Germinal center (tissue), 1 donor: Measurements from ENCODE around the gene TLCD3A.
"Not testable (repeated sequence)": the region's sequence is repeated elsewhere in the genome, so short reads cannot be mapped to it uniquely, and the experiment has no call there.

Source experiments
- DNase-seq: peaks from one replicate; pipeline ENCODE4 v3.0.0; 2012; ENCODE audit warnings: mixed read lengths, low spot score

Gene TLCD3A

DNA sequence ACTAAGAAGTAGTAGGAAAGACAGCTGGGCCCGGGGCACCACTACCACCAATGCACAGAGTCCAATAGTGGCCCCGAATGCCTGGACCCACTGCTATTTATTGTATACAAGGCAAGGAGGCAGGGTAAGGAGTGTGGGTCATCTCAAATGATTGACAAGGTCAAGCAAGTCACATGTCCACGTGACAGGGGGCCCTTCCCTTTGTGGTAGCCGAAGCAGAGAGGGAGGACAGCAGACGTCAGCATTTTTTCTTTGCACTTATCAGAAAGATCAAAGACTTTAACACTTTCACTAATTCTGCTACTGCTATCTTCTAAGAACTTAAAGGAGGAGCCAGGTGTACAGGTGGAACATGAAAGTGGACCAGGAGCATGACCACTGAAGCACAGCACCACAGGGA lies 24.3 kb upstream of the TLCD3A start:
- DNase-seq: no peak

DNA sequence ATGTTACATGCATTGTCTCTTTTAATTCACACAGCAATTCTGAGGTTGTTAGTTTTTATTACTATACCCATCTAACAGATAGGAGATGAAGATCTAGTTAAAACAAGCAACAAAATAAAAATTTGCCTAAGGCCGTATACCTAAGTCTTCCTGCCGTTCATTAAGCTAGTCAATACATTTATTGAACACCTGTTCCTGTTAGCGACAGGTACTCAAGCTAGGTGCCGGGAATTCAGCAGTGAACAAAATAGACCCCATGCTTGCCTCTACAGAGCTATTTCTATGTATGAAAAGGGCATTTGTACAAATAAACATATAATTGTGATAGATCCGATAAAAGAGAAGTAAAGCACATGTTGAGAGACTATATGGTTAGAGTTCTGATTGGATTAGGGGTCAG lies 14.3 kb upstream of the TLCD3A start:
- DNase-seq: no peak

DNA sequence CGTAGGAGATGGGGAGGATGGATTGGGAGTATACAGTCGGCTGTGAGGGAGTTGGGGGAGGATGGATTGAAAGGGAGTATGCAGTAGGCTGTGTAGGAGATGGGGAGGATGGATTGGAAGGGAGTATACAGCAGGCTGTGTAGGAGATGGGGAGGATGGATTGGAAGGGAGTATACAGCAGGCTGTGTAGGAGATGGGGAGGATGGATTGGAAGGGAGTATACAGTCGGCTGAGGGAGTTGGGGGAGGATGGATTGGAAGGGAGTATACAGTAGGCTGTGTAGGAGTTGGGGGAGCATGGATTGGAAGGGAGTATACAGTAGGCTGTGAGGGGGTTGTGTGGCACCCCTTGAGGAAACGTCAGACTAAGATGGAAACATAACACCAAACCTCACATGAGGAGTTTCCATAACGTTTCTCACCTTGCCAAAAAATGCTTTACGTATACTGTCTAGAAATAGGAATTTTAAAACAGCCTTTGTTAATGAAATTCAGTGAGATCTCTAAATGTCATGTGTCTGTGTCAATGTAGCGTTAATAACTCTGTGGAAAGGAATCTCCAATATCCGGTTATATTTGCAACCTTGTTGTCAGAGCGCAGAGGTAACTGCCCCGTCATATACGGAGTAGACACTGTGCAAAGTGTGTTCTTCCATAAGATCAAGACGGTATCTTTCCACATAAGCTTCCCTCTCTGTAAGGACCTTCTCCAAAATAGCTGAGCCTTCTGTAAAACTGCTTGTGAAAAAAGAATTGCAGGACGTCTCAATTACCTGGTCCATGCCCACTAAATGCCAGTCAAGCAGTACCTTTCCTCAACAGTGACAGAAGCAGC lies 11.5 kb upstream of the TLCD3A start:
- DNase-seq: no peak

DNA sequence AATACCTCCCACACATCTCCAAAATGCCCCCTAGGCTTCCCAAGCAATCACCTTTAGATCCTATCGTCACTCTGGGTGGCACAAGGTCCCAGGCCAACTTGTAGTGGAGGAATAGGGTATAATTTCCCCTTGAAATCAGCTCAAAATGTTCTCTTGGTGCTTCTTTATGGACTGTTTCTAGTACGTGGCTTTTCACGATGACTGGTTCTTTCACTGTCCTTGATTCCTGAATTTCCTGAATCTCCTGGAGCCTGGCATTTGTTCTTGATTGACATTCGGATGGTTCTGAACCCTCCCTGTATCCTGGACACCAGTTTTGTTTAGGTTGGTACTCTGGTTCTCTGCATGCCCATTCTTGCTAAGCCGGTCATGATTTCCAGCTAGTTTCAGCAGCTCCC lies 10.9 kb upstream of the TLCD3A start:
- DNase-seq: no peak

DNA sequence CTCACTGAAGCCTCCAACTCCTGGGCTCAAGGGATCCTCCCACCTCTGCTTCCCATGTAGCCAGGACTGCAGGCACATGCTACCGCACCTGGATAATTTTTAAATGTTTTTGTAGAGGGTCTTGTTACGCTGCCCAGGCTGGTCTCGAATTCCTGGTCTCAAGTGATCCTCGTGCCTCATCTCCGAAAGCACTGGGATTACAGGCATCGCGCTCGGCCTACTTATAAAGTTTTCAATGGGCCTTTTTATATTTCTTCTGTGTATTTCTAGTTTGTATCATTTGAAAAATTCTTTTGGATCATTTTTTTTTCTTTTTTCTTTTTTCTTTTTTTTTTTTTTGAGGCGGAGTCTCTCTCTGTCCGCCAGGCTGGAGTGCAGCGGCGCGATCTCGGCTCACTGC lies 7.3 kb upstream of the TLCD3A start:
- DNase-seq: no peak

DNA sequence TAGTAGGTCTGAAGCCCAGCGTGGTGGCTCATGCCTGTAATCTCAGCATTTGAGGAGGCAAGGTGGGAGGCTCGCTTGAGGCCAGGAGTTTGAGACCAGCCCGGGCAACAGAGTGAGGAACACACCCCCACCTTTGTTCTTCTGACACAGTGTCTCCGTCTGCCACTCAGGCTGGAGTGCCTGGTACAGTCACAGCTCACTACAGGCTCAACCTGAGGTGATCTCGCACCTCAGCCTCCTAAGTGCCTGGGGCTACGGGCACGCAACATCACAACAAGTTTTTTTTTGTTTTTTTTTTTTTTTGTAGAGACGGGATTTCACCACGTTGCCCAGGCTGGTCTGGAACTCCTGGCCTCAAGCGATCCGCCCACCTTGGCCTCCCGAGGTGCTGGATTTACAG lies 6.7 kb upstream of the TLCD3A start:
- no peak for DNase-seq

DNA sequence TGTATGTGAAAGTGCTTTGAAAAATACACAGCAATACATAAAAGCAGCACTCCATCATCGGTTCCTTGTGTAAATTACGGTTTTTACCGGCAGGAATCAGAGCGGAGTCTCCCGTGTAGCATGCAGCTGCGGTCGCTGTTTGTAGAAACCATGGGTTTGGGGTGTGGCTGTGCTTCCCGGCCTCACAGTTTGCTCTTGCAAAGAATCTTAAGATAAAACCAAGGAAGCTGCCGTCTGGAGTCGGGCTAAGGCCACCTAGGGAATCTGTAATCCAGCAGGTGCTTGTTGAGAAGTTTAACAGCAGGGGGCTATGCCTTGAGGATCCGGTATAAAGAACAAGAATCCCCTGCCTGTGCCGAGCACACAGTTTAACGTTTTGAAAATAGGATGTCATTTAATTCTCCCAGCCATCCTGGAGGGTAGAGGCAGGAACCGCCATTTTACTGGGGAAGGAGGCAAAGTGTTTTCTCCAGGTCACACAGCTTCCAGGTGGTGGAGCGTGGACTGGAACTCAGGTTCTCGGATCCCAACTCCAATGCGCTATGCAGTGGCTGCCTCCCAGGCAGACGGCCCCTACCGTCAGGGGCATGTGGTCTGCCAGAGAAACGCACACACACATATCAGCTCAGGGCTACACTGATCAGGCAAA lies 6.0 kb upstream of the TLCD3A start:
- DNase-seq: no peak

DNA sequence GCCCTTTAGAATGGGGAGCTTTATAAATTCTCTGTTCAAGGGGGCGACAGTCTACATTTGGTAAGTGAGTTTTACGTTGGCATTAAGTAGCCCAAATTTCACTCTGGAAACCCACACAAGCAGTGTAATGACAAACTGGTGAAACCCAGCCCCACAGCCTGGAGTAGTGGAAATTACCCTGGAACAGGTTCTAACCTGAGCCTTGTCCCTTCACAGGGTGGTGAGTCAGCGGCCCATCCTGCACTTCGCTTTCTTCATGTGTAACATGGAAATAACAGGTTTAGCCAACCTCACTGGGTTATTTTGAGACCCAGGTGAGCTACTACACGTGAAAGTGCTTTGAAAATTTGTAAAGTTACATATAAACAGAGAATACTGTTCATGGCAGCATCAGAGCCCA lies 3.5 kb upstream of the TLCD3A start:
- DNase-seq: no peak

DNA sequence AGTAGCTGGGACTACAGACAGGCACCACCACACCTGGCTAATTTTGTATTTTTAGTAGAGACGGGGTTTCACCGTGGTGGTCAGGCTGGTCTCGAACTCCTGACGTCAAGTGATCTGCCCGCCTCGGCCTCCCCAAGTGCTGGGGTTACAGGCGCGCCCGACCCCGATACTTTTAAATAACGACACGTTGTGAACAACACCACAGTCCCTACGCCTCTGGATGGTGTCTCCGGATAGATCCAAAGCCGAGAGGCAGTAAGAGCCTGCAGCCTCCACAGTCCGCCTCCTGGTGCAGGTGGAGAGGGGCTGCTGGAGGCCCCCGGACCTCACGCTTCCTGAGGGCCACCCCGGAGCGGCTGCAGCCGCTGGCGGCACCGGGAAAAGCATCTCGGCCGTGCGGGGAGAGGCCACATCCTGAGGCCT lies 741 bp upstream of the TLCD3A start:
- DNase-seq: no peak

DNA sequence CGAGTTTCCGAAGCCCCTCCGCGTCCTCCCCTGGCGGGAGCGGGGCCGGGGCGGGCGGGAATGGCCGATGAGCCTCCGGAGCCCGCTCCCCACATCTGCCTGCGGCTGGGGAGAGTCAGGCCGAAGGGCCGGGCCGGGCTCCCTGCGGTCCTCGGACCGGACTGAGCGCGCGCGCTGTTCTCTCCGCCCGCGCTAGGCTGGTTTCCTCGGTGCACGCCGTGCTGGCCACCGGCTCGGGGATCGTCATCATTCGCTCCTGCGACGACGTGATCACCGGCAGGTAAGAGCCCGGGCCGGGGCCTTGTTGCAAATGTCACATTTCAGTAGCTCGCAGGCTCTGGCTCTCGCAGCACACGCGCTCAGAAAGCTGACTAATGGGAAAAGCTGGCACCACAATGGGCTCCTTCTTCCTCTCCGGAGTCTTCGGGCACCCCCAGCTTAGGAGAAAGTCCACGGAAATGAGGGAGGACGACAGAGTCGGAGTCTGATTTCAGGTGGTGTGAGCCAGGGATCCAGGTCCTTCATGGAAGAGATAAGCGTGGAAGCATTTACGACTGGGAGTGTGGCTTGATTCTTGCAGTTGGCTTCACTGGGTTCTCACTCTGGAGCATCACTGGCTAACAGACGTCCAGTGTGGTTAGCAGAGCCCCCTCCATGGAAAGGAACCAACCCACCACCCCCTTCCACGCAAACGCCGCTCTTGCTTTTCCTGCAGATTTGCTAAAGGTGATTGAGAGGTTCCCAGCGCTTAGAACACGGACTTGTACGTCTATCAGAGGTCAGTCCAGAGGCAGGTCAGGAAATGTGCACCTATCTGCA lies 715 bp downstream of the TLCD3A start:
- peak; percentile 32 for DNase-seq

DNA sequence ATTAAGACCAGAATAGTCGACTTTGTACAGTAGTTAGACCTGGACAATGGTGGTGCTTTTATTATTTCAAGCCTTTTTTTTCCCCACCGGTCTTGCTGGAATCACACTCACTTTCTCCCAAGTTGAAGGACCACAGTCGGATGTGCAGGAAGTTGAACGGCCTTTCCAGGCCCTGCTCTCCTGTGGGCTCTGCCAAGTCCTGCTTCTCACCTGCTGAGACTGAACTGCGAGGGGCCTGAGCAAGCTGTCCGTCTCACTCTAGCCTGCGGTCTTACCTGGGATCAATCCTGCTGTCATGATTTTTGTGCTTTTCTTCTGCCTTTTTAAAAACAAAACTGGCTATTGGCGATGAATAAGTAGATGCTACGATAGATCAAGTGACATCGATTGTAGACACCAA lies 1.3 kb downstream of the TLCD3A start:
- no peak for DNase-seq

DNA sequence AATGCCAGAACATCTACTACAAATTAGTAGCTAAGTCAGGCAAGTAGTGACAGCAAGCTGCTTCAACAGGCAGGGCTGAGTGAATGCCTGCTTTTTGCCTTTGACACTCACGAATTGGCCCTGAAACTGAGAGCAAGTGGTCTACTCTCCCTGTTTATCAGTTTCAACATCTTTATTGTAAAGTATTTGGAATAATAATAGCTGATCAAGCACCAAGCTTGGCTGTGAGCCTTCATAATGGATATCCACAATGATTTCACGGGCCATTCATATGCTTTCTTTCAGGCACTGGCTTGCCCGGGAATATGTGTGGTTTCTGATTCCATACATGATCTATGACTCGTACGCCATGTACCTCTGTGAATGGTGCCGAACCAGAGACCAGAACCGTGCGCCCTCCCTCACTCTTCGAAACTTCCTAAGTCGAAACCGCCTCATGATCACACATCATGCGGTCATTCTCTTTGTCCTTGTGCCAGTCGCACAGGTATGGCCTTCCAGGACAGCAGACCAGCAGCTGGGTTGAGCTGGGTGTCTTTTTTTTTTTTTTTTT lies 5.2 kb downstream of the TLCD3A start:
- DNase-seq: no peak

DNA sequence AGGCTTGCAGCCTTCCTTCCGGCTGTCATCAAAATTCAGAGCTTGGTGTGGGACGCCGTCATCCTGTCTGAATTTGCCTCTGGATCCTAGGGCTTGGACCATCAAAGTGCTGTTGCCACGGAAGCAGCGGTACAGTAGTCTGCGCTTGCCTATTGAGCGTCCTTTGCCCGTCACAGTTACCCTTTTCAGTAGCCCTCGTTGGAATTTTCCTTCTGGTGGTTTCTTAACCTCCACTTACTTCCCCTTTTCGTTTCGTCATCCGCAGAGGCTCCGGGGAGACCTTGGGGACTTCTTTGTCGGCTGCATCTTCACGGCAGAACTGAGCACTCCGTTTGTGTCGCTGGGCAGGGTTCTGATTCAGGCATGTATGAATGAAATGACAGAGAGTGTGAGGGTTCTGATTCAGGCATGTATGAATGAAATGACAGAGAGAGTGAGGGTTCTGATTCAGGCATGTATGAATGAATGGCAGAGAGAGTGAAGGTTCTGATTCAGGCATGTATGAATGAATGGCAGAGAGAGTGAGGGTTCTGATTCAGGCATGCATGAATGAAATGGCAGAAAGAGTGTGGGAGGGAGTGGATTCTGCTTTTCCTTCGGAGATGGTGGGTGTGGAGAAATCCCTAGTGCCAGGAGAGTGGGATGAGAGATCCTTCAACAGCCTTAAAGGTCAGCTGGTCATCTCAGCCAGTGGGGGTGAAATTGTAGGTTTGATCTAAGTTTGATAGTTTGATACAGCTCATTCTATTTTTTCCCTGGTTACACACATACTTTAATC lies 8.0 kb downstream of the TLCD3A start:
- DNase-seq: peak; percentile 78

DNA sequence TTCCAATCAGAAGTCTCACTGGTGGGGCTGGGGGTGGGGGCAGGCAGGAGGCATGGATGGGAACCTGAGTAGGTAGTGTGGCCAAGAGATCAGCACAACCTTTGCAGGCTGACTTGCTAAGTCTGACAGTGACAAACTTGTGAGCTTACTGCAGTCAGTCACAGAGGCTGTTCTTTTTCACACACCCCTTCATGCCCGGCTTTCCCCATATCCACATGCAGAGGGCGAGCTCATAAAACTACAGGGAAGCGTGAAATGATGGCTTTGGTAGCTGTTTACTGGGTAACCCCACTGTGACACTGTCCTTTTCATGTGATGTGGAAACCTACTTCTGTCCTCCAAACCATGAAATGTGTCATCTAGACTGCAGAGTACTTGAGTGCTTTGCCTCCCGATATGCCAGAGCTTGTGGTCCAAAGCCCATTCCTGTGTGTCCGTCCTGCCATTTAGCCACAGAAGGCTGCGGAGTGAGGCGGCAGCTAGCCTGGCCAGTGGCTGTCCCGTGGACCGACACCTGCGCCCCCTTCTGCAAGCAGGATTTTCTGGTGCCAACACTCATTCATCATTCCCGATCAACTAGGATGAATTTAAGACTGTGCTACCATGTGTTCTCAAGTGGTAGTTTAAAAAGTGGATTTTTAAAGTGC lies 9.9 kb downstream of the TLCD3A start:
- DNase-seq: no peak

DNA sequence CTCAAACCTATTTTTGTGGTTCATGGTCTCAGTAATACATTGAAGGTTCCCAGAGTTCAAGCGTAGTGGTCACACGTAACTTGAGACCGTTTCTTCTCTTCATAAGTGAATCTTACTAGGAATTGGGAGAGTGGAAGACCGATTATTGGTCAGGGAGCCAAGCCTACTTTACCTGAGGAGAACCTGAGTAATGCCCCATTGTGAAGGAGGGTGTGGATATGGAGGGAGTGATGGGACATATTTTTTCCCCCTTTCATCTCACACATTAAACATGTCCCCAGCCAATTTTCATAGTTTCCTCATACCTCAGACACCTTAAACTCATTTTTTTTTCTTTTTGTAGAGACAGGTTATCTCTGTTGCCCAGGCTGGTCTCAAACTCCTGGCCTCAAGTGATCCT lies 10.7 kb downstream of the TLCD3A start:
- no peak for DNase-seq

DNA sequence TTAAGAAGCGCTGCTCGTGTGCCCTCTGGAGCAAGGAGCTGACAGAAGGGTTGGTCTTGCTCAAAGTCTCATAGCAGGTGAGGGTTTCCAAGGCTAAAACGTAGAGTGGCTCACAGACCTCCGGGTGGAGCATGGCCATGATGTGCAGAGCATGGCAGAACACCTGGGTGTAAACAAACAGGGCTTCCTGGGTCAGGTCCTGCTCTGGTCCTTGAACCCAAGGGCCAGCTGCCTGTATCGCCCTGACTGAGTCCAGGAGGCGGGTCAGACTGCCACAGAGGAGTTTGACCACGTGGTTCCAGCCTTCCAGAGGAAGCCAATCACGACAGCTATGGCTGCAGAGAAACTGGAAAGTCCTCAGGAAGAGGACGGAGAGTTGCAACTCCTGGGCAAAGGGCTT lies 12.5 kb downstream of the TLCD3A start:
- DNase-seq: no peak

DNA sequence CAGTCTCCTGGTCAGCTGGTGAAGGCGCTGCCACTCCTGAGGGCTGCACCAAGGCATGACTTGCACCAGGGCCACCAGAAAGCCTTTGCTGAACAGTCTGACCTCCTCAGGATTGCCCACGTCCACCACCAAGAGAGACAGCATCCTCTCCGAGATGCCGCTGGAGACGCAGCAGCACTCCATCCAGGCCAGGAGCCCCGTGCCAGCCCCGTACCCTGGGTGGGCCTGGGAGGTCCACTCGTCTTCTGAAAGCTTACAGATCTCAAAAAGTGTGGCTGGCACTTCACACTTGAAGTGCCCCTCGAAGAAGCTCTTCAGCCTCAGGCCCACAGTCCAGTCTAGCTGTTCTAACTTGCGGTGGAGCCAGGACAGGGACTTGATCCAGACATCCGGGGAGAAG lies 13.0 kb downstream of the TLCD3A start:
- no peak for DNase-seq

DNA sequence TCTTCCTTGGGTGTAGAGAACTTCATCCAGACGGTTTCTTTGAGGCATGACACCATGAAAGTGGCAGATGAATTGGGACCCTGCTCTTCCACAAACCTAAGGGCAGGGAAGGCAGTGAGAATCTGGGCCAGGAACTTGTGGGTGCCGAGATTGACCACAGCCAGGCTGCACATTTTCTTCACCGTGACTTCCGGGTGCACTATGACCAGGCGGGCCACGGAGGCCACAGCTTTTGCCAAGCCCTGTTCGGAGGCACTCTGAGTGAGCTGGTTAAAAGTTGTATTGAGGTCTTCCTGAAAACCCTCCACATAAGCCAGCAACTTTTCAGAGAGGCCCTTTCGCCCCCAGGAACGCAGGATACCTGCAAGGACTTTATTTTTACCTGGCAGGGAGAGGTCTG lies 13.8 kb downstream of the TLCD3A start:
- DNase-seq: no peak

DNA sequence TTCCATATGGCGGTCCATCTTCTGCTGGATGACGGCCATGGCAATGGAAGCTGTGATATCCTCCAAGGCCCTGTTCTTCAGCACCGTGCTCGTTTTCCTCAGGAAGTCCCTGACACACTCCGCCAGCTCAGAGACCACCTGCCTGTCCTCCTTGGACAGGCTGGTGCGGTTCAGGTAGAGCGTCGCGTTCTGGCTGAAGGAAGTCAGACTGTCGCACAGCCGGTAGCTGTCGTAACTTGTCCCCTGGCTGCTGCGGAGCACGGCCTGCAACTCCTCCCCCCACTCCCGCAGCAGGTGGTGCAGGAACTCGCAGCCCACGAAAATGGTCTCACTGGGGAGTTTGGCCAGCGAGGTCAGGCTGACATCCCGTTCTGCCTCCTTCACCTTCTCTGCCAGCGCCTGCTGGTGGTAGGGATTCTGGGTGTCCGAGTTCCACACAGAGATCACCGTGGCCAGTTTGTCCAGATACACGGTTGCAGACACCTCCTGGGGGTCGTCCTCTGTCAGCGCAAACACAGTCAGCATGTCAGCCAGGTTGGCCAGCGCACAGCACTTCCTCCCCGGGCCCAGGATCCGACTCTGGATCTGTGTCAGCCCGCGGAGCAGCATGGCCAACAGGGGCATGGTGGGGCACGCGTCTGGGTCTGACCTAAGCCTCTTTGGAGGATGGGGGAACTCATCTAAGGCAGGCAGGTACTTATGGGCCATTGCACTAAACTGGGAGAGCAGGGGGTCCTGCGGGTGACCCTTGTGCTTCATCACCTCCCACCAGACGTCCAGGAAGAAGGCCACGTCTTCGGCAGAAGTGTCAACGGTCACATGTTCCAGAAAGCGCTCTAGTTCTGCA lies 14.6 kb downstream of the TLCD3A start:
- DNase-seq: no peak

DNA sequence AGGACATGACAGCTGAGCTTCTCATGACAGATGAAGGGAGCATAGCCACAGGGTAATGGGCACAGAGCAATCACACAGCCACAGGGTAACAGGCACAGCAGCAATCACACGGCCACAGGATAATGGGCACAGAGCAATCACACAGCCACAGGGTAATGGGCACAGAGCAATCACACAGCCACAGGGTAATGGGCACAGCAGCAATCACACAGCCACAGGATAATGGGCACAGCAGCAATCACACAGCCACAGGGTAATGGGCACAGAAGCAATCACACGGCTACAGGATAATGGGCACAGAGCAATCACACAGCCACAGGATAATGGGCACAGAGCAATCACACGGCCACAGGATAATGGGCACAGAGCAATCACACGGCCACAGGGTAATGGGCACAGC lies 16.2 kb downstream of the TLCD3A start:
- not testable (repeated sequence) for DNase-seq
